DND-41 (cell line): ENCODE measurements around the gene CEMIP.
"Not testable (repeated sequence)": the region's sequence is repeated elsewhere in the genome, so short reads cannot be mapped to it uniquely, and the experiment has no call there.

ENCODE experiments used
- ATAC-seq: fragments of 200-7000 bp; cut with Tn5 transposase; 3 replicates; pipeline ENCODE4 v1.9.1; 2021; ENCODE audit warnings: low read depth; ENCODE audit not compliant: insufficient read depth
- DNase-seq: peaks from one replicate; pipeline ENCODE4 v3.0.0-alpha.2; 2020
- H2AFZ ChIP-seq: 2 replicates; pipeline ENCODE4 v1.6.0; 2012; ENCODE audit warnings: low read depth, low read length
- H3K27ac ChIP-seq: 2 replicates; pipeline ENCODE4 v1.5.1; 2012; ENCODE audit warnings: low read length, inconsistent platforms
- H3K27me3 ChIP-seq: fragments of 200-600 bp; sonication (generic); 2 replicates; pipeline ENCODE4 v1.6.0; 2012; ENCODE audit warnings: low read length, mild to moderate bottlenecking, inconsistent platforms; ENCODE audit not compliant: insufficient read depth, poor library complexity
- H3K36me3 ChIP-seq: 2 replicates; pipeline ENCODE4 v1.5.1; 2012; ENCODE audit warnings: low read length, inconsistent platforms; ENCODE audit not compliant: insufficient read depth
- H3K4me1 ChIP-seq: 2 replicates; pipeline ENCODE4 v1.5.1; 2012; ENCODE audit warnings: mild to moderate bottlenecking, low read length; ENCODE audit not compliant: insufficient read depth
- H3K4me2 ChIP-seq: 2 replicates; pipeline ENCODE4 v1.6.0; 2012; ENCODE audit warnings: mild to moderate bottlenecking, moderate library complexity, low read length, inconsistent platforms; ENCODE audit not compliant: insufficient read depth
- H3K4me3 ChIP-seq, 2 experiments: fragments of 200-600 bp in 1 of 2; shearing (Covaris generic) in 1 of 2; 2 replicates each; pipeline ENCODE4 v1.5.1; 2012 to 2016; ENCODE audit warnings: inconsistent platforms in 2 of 2, low read length in 2 of 2, mild to moderate bottlenecking in 2 of 2, low read depth in 1 of 2, moderate library complexity in 1 of 2
- H3K79me2 ChIP-seq: 2 replicates; pipeline ENCODE4 v1.6.0; 2012; ENCODE audit warnings: low read length, inconsistent platforms; ENCODE audit not compliant: insufficient read depth
- H3K9ac ChIP-seq: 2 replicates; pipeline ENCODE4 v1.6.0; 2012; ENCODE audit warnings: low read depth, mild to moderate bottlenecking, inconsistent platforms, low read length, moderate library complexity
- H3K9me3 ChIP-seq: 2 replicates; pipeline ENCODE4 v1.5.1; 2012; ENCODE audit warnings: low read length, moderate library complexity, mild to moderate bottlenecking, inconsistent platforms; ENCODE audit not compliant: insufficient read depth, severe bottlenecking
- H4K20me1 ChIP-seq: 2 replicates; pipeline ENCODE4 v1.6.0; 2012; ENCODE audit warnings: low read length; ENCODE audit not compliant: insufficient read depth
- EZH2 ChIP-seq: IDR thresholded peaks from 3 replicates; pipeline ENCODE4 v1.6.1; 2012; ENCODE audit warnings: borderline replicate concordance, low read depth, mild to moderate bottlenecking, moderate library complexity, low read length, inconsistent platforms; ENCODE audit not compliant: severe bottlenecking
- TF ChIP-seq, protein P1 (sequence below): IDR thresholded peaks from 2 replicates; pipeline ENCODE4 v1.5.1; 2012; ENCODE audit warnings: borderline replicate concordance, low read length, moderate library complexity, mild to moderate bottlenecking; ENCODE audit not compliant: poor library complexity, severe bottlenecking; ENCODE audit errors: extremely low read depth

Gene CEMIP

DNA sequence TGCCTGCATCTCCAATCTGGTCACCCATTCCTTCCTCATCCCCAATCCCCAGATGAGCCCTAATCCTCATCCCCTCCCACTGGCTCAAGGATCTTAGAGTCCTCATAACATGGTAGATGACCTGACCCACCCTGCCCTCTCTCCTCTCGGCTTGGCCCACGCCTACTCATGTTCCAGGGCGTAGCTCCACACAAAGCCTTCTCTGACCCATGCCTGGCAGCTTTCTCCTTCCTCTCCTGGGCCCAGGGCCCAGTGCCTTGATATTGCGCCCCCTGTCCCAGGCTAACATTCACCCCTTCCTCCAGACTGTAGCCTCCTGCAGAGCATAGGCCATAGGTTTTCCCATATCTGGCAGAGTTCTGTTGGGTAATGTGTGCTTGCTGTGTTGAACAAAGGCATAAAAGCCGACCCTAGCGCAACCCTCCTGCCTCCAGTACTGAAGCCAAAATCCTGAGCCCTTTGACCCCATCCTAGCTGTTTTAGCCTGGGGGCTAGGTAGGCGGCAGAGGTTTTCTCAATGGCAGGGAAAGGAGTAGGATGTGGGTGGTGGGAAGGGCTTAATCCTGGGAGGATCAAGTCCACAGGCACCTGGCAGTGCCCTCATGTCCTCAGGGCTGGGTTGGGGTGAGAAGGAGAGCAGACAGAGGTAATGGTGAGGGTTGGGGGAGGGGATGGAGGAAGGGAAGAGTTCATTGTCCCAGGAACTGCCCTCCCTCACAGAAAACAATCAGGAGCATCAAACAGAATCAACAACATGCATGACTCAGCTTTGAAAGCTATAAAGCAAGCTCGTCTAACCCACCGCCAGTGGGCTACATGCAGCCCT, 175.0 kb downstream of the CEMIP start:
- Histone ChIP-seq H3K36me3 (peaks cover 17% of the 10 kb centered on the region), H3K4me1 (no peaks in the 10 kb centered on the region; the same call in 1 of the 2 replicates), H3K4me2 (no peak overlapping the region), H3K79me2 (no peaks in the 10 kb centered on the region), H3K9me3 (no peaks in the 10 kb centered on the region), H4K20me1 (no peaks in the 10 kb centered on the region), H3K9ac (no peak overlapping the region), H3K27me3 (no peaks in the 10 kb centered on the region), H3K27ac (no peak overlapping the region), H3K4me3 (no peak overlapping the region), H2AFZ (no peak overlapping the region)
- DNase-seq (no peak), ATAC-seq (no peak)
- TF ChIP-seq, protein P1, sequence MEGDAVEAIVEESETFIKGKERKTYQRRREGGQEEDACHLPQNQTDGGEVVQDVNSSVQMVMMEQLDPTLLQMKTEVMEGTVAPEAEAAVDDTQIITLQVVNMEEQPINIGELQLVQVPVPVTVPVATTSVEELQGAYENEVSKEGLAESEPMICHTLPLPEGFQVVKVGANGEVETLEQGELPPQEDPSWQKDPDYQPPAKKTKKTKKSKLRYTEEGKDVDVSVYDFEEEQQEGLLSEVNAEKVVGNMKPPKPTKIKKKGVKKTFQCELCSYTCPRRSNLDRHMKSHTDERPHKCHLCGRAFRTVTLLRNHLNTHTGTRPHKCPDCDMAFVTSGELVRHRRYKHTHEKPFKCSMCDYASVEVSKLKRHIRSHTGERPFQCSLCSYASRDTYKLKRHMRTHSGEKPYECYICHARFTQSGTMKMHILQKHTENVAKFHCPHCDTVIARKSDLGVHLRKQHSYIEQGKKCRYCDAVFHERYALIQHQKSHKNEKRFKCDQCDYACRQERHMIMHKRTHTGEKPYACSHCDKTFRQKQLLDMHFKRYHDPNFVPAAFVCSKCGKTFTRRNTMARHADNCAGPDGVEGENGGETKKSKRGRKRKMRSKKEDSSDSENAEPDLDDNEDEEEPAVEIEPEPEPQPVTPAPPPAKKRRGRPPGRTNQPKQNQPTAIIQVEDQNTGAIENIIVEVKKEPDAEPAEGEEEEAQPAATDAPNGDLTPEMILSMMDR: no peak

DNA sequence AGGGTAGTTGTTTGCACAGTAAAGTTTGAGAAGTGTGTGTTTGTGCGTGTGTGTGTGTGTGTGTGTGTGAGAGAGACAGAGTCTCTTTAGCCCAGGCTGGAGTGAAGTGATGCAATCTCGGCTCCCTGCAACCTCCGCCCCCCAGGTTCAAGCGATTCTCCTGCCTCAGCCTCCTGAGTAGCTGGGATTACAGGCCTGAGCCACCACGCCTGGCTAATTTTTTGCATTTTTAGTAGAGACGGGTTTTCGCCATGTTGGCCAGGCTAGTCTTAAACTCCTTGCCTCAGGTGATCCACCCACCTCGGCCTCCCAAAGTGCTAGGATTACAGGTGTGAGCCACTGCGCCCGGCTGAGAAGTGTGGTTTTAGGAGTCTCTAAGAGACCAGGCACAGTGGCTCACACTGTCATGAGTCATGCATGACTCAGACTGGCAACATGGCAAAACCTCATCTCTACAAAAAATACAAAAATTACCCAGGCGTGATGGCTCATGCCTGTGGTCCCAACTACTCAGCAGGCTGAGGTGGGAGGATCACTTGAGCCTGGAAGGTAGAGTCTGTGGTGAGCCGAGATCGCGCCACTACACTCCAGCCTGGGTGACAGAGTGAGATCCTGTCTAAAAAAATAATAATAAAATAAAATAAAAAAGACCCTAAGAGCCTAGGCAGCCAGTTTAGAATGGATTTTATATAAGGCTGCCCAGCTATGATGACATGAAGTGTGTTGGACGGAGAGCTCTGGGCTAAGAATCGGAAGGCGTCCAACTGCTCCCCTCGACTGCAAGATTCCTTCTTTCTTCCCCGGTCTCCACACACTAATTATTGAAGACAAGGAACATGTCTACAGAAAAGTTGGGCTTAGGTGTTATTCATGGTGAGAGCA, 176.6 kb downstream of the CEMIP start:
- H3K27ac ChIP-seq, H2AFZ ChIP-seq, H3K4me3 ChIP-seq, H3K27me3 ChIP-seq, H3K79me2 ChIP-seq, H3K4me1 ChIP-seq, H3K9ac ChIP-seq, H4K20me1 ChIP-seq, H3K4me2 ChIP-seq, H3K9me3 ChIP-seq: not testable (repeated sequence)
- peaks cover 14% of the 10 kb centered on the region; the same call in 1 of the 2 replicates for H3K36me3 ChIP-seq
- ATAC-seq: peak; percentile 67
- peak; percentile 18 for DNase-seq

DNA sequence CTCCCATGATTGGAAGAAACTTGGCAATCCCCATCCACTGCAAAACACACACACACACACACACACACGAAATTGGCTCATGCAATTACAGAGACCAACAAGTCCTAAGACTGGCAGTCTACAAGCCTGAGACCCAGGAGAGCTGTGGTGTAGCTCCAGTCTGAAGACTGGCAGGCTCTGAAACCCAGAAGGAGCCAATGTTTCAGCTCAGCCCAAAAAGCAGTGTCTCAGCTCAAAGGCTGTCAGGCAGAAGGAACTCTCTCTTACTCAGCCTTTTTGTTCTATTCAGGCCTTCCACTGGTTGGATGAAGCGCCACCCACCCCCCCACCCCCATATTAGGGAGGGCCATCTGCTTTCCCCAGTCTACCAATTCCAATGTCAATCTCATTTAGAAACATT, 178.4 kb downstream of the CEMIP start:
- H3K36me3 ChIP-seq: peaks cover 5% of the 10 kb centered on the region; the same call in 1 of the 2 replicates
- TF ChIP-seq, protein P1: no peak
- TF ChIP-seq EZH2: no peak
- H3K4me2 ChIP-seq: no peak overlapping the region
- no peaks in the 10 kb centered on the region for H3K4me1 ChIP-seq
- no peaks in the 10 kb centered on the region for H3K27me3 ChIP-seq
- no peaks in the 10 kb centered on the region for H4K20me1 ChIP-seq
- H3K9ac ChIP-seq: no peak overlapping the region
- DNase-seq: no peak
- H3K27ac ChIP-seq: no peak overlapping the region
- no peak for ATAC-seq
- no peaks in the 10 kb centered on the region for H3K79me2 ChIP-seq
- H2AFZ ChIP-seq: no peak overlapping the region
- H3K4me3 ChIP-seq: no peak overlapping the region
- no peaks in the 10 kb centered on the region for H3K9me3 ChIP-seq

DNA sequence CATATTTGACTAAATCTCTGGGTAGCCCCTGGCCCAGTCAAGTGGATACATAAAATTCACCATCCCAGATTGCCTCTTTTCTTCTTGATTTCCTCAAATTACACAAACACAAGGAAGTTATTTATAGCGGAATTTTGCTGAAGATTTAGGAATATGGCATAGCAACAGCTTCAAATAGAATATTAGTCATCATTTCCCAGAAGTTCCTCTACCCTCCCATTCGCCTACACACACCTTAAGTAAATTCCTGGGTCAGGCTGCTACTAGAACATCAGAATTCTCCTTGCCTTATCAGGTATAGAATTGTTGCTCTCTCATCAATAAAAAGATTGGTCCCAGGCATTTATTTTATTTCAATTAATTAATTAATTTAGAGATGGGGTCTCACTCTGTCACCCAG, 178.8 kb downstream of the CEMIP start:
- no peak overlapping the region for H3K4me2 ChIP-seq
- ATAC-seq (no peak), DNase-seq (no peak)
- H3K36me3 ChIP-seq: peaks cover 5% of the 10 kb centered on the region; the same call in 1 of the 2 replicates
- no peaks in the 10 kb centered on the region for H4K20me1 ChIP-seq
- no peak overlapping the region for H3K27ac ChIP-seq
- no peaks in the 10 kb centered on the region for H3K9me3 ChIP-seq
- no peak for TF ChIP-seq EZH2
- TF ChIP-seq, protein P1: no peak
- H3K79me2 ChIP-seq: no peaks in the 10 kb centered on the region
- H2AFZ ChIP-seq: no peak overlapping the region
- no peak overlapping the region for H3K9ac ChIP-seq
- H3K4me3 ChIP-seq: no peak overlapping the region
- H3K27me3 ChIP-seq: no peaks in the 10 kb centered on the region
- no peaks in the 10 kb centered on the region for H3K4me1 ChIP-seq
